Activated naive CD4-positive, alpha-beta T cell treated with anti-CD3 and anti-CD28 coated beads, Interleukin-2, amount 50 U/mL, for 24 hours (primary cell): Measurements from ENCODE around the gene SMAD2.
"Not testable (repeated sequence)": the region's sequence is repeated elsewhere in the genome, so short reads cannot be mapped to it uniquely, and the experiment has no call there.

Experiments
- H3K27ac Mint-ChIP-seq: one replicate; pipeline ENCODE4 v1.8.0; 2021; ENCODE audit warnings: mild to moderate bottlenecking, mixed read lengths
- H3K27me3 Mint-ChIP-seq: one replicate; pipeline ENCODE4 v1.8.0; 2021; ENCODE audit warnings: mixed read lengths
- H3K36me3 Mint-ChIP-seq: one replicate; pipeline ENCODE4 v1.8.0; 2021; ENCODE audit warnings: mixed read lengths
- H3K4me1 Mint-ChIP-seq: one replicate; pipeline ENCODE4 v1.8.0; 2021; ENCODE audit warnings: mixed read lengths
- H3K4me3 Mint-ChIP-seq: one replicate; pipeline ENCODE4 v1.8.0; 2021; ENCODE audit warnings: mild to moderate bottlenecking, mixed read lengths
- H3K9me3 Mint-ChIP-seq: one replicate; pipeline ENCODE4 v1.8.0; 2021; ENCODE audit warnings: mixed read lengths

The SMAD2 gene

DNA sequence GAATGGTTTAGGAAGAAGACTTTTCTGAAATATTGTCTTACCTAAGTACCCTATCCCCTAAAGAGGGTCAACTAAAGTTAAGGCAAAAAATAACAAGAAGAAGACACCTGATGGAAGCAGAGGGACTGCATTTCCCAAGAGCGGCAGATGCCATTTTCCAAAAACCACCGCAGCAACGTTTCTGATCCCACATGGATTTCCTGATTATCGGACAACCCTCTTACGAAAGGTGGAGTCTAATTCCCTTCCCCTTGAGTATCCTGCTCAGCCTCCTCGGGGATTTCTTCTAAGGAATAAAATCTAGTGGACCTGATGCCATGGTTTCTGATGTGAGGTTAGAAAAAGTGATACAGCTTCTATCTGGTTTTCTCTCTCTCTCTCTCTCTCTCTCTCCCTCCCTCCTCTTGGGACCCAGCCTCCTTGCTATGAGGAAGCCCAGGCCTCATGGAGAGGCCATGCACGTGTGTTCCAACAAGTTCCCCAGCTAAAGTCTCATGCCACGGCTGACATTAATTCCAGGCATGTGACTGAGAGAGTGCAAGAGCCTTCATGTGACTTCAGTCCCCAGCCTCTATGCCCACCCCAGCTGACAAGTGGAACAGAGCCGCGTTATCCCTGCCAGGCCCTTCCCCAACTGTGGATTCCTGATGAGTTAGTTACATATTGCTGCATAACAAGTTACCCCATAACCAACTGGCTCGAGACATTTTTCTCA lies 150.3 kb downstream of the SMAD2 start:
- no peak overlapping the region for H3K27ac Mint-ChIP-seq
- no peak overlapping the region for H3K4me3 Mint-ChIP-seq
- H3K4me1 Mint-ChIP-seq = no peaks in the 10 kb centered on the region
- H3K27me3 Mint-ChIP-seq = peaks cover 2% of the 10 kb centered on the region
- peaks cover 8% of the 10 kb centered on the region for H3K9me3 Mint-ChIP-seq
- H3K36me3 Mint-ChIP-seq = peaks cover 6% of the 10 kb centered on the region

DNA sequence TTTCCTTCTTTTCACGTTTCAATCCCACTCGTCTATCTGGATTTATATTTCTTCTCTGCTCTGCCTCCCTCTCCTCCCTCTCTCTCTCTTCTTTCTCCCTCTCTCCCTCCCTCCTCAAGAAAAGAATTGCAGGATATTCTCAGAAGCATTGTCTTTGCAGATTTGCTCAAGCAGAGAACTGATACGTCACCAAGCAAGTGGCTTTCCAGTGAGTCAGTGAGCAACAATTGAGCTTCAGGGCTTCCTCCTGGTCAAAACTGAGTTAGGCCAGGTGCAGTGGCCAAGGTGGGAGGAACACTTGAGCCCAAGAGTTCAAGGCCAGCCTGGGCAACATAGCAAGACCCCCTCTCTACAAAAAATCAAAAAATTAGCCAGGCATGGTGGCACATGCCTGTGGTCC lies 151.1 kb downstream of the SMAD2 start:
- Mint-ChIP-seq H3K27ac (no peak overlapping the region), H3K4me3 (no peak overlapping the region), H3K36me3 (peaks cover 4% of the 10 kb centered on the region), H3K9me3 (peaks cover 5% of the 10 kb centered on the region), H3K4me1 (no peaks in the 10 kb centered on the region), H3K27me3 (peaks cover 1% of the 10 kb centered on the region)

DNA sequence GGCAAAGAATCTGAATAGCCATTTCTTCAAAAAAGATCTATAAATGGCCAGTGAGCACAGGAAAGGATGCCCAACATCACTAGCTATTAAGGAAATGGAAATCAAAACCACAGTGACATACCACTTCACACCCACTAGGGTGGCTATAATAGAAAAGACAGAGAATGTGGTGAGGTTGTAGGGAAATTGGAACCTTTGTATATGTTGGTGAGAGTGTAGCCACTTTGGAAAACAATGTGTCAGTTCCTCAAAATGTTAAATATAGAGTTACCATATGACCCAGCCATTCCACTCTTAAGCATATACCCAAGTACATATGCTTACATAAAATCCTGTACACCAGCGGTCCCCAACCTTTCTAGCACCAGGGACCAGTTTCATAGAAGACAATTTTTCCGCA lies 152.8 kb downstream of the SMAD2 start:
- Mint-ChIP-seq H3K27me3 (peaks cover 1% of the 10 kb centered on the region), H3K27ac (no peak overlapping the region), H3K36me3 (no peaks in the 10 kb centered on the region), H3K4me1 (no peaks in the 10 kb centered on the region), H3K9me3 (no peaks in the 10 kb centered on the region), H3K4me3 (no peak overlapping the region)

DNA sequence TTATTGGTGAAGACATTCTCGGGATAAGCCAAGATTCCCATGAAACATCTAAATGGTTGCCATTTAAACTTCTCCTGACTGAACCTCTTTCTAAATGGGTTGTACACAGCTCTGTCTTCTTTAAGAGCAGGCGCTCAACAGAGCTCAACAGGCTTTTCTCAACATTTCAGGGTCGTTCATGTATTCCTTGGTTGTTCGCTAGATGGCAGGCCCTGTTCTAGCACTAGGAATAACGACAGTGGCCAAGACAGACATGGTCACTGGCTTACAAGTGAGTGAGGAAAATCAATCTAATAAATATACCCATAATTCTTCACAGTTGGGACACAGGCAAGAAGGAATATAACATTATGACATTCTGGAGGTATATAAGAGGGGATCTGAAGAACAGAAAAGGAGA lies 154.5 kb downstream of the SMAD2 start:
- no peak overlapping the region for H3K27ac Mint-ChIP-seq
- H3K36me3 Mint-ChIP-seq = no peaks in the 10 kb centered on the region
- no peaks in the 10 kb centered on the region for H3K9me3 Mint-ChIP-seq
- peaks cover 1% of the 10 kb centered on the region for H3K27me3 Mint-ChIP-seq
- H3K4me3 Mint-ChIP-seq = no peak overlapping the region
- H3K4me1 Mint-ChIP-seq = no peaks in the 10 kb centered on the region

DNA sequence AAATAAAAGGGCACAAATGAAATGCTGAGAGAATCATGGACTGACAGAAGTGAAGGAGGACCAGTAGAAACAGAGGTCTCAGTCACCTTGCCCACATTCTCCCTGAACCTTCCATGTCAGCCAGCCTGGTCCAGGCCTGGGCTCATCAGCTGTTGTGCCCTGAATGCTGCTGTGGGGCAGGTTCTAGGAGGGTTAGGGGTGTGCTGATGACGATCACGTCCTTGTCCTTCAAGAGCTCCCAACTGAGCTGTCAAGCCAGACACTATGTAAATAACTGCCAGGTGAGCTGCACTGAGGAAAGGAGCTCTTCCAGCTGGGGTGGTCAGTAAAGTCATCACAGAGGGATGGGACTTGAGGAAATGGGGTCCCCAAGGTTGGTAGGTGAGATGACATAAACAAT lies 156.5 kb downstream of the SMAD2 start:
- Mint-ChIP-seq H3K9me3 (no peaks in the 10 kb centered on the region), H3K4me1 (no peaks in the 10 kb centered on the region), H3K36me3 (no peaks in the 10 kb centered on the region), H3K27ac (no peak overlapping the region), H3K27me3 (no peaks in the 10 kb centered on the region), H3K4me3 (no peak overlapping the region)

DNA sequence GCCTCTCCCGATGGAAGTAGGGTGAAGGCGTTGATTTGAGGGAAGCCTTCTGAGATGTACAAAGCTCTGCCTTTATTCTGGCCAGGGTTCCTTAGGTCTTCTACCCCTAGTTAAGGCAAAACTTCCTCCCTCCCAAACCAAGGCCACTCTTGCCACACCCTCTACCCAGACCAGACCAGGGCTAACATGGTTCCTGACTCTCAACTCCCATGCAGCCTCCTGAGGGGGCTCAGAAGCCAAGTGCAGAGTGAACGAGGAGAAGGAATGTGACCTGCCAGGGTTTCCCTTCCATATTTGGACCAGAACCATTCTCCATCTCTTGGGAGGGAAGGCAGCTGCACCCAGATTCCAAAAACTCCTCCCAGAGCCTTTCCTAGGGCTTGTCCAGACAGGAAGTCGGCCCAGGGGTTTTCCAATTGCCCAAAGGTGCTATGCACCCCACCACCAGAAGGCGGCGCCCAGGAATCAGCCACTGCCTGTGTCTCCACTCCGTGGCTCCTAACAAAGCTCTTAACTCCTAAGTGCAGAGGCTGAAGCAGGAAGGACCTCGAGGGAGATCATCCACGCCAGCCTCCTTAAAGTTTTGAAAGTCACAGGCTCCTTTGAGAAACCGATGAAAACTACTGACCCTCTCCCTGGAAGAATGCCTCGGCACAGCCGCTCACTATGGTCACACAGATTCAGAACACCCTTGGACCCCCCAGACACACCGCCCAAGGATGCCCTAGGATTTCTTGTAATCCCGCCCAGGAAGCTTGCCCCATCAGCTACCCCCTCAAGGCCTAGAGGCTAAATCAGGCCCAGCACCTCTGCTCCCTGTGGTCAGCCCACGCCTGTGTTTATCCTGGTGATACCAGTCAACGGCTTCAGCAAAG lies 157.8 kb downstream of the SMAD2 start:
- no peaks in the 10 kb centered on the region for H3K4me1 Mint-ChIP-seq
- H3K9me3 Mint-ChIP-seq = no peaks in the 10 kb centered on the region
- H3K27ac Mint-ChIP-seq = no peak overlapping the region
- H3K4me3 Mint-ChIP-seq = no peak overlapping the region
- no peaks in the 10 kb centered on the region for H3K27me3 Mint-ChIP-seq
- no peaks in the 10 kb centered on the region for H3K36me3 Mint-ChIP-seq

DNA sequence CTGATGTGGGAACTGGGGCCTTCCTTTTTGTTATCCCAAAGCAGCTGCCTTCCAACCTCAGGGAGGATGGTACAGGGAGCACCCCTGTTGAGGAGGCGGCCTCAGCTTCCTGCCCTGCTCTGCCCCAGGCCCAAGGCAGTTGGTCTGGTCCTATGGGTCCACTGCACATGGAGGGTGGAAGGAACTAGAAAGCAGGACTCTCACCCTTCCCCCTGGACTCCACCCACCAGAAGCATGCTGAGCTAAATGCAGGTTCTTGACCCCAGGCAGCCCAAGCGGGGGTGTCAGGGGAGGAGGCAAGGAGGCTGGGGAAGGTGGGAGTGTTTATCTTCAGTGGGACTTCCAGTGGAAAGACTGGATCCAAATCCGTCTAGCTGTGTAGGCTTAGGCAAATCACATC lies 158.5 kb downstream of the SMAD2 start:
- Mint-ChIP-seq H3K9me3 (no peaks in the 10 kb centered on the region), H3K4me3 (no peak overlapping the region), H3K27ac (no peak overlapping the region), H3K36me3 (no peaks in the 10 kb centered on the region), H3K27me3 (no peaks in the 10 kb centered on the region), H3K4me1 (no peaks in the 10 kb centered on the region)

DNA sequence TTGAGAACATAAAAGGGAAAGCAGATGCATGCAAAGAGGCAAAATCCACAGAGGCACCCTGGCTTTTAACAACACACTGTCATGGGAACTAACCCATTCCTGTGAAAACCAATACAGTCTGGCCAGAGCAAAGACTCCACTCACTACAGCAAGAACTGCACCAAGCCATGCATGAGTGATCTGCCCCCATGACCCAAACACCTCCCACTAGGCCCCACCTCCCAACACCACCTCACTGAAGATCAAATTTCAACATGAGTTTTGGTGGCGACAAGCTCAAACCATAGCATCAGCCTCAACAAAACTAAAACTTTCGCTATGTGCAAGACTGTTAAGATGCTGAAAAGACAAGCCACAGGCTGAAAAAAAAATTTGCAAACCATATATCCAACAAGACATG lies 162.8 kb downstream of the SMAD2 start:
- H3K4me1 Mint-ChIP-seq = no peaks in the 10 kb centered on the region
- no peaks in the 10 kb centered on the region for H3K36me3 Mint-ChIP-seq
- H3K9me3 Mint-ChIP-seq = no peaks in the 10 kb centered on the region
- H3K27ac Mint-ChIP-seq = no peak overlapping the region
- H3K27me3 Mint-ChIP-seq = peaks cover 1% of the 10 kb centered on the region
- no peak overlapping the region for H3K4me3 Mint-ChIP-seq

DNA sequence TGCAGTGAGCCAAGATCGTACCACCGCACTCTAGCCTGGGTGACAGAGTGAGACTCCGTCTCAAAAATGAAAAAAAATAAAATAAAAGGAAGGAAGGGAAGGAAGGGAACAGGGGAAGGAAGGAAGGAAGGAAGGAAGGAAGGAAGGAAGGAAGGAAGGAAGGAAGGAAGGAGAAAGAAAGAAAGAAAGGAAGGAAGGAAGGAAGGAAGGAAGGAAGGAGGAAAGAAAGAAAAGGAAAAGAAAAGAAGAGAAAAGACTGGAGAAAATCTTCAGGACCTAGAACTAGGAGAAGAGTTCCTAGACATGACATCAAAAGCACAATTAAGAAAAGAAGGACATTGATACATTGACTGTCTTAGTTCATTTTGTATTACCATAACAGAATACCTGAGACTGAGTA lies 163.3 kb downstream of the SMAD2 start:
- H3K36me3 Mint-ChIP-seq, H3K4me3 Mint-ChIP-seq, H3K27ac Mint-ChIP-seq, H3K4me1 Mint-ChIP-seq, H3K27me3 Mint-ChIP-seq, H3K9me3 Mint-ChIP-seq: not testable (repeated sequence)
